Keratinocyte (primary cell): ENCODE data around the gene MGAT3. TPM values are rescaled to one million over a fixed set of nuclear protein-coding genes. Genes with fewer than 3 reads are reported as not detected.

Experiments used
- DNase-seq: peaks from one replicate; pipeline ENCODE4 v3.0.0-alpha.2; 2011; ENCODE audit warnings: low read depth, missing footprints, low spot score
- FAIRE-seq: peaks from 2 replicates; lab custom pipeline; 2011; peaks lifted over from hg19 to GRCh38; lab: Jason Lieb, UNC
- H2AFZ ChIP-seq: 2 replicates; pipeline ENCODE4 v1.6.0; 2012; ENCODE audit warnings: low read length, control low read depth, inconsistent platforms; ENCODE audit not compliant: control insufficient read depth
- H3K27ac ChIP-seq: 2 replicates; pipeline ENCODE4 v1.5.1; 2011; ENCODE audit warnings: low read length; ENCODE audit not compliant: control insufficient read depth, insufficient read depth
- H3K27me3 ChIP-seq: 3 replicates; pipeline ENCODE4 v1.6.0; 2011; ENCODE audit warnings: low read length; ENCODE audit not compliant: control insufficient read depth, insufficient read depth; ENCODE audit errors: extremely low read depth
- H3K36me3 ChIP-seq, 2 experiments: 2 replicates in 1 of 2; 3 replicates in 1 of 2; pipeline ENCODE4 v1.5.1; 2011; ENCODE audit warnings: low read length in 2 of 2, mild to moderate bottlenecking in 1 of 2; ENCODE audit not compliant: control insufficient read depth in 2 of 2, insufficient read depth in 2 of 2; ENCODE audit errors: extremely low read depth in 1 of 2
- H3K4me1 ChIP-seq: 3 replicates; pipeline ENCODE4 v1.5.1; 2011; ENCODE audit warnings: low read length; ENCODE audit not compliant: control insufficient read depth, insufficient read depth; ENCODE audit errors: extremely low read depth
- H3K4me2 ChIP-seq: 3 replicates; pipeline ENCODE4 v1.6.0; 2011; ENCODE audit warnings: low read depth, low read length; ENCODE audit not compliant: control insufficient read depth, insufficient read depth; ENCODE audit errors: extremely low read depth
- H3K4me3 ChIP-seq, 3 experiments: fragments of 200-600 bp in 1 of 3; sonication (generic) in 1 of 3; 2 replicates in 2 of 3; 3 replicates in 1 of 3; pipeline ENCODE4 v1.5.1; 2011 to 2016; ENCODE audit warnings: low read length in 3 of 3, mild to moderate bottlenecking in 3 of 3, control low read depth in 2 of 3, inconsistent platforms in 1 of 3, low read depth in 1 of 3, mixed read lengths in 1 of 3, mixed run types in 1 of 3, moderate library complexity in 1 of 3; ENCODE audit not compliant: control insufficient read depth in 2 of 3, insufficient read depth in 2 of 3; ENCODE audit errors: extremely low read depth in 1 of 3
- H3K79me2 ChIP-seq: 2 replicates; pipeline ENCODE4 v1.6.0; 2012; ENCODE audit warnings: low read length; ENCODE audit not compliant: control insufficient read depth, insufficient read depth
- H3K9ac ChIP-seq: 3 replicates; pipeline ENCODE4 v1.6.0; 2011; ENCODE audit warnings: low read length; ENCODE audit not compliant: control insufficient read depth, insufficient read depth; ENCODE audit errors: extremely low read depth
- H3K9me1 ChIP-seq: 3 replicates; pipeline ENCODE4 v1.6.0; 2011; ENCODE audit warnings: low read length; ENCODE audit not compliant: control insufficient read depth, insufficient read depth; ENCODE audit errors: extremely low read depth
- H3K9me3 ChIP-seq: 2 replicates; pipeline ENCODE4 v1.5.1; 2012; ENCODE audit warnings: low read depth, low read length; ENCODE audit not compliant: control insufficient read depth
- H4K20me1 ChIP-seq: 3 replicates; pipeline ENCODE4 v1.6.0; 2011; ENCODE audit warnings: low read length; ENCODE audit not compliant: control insufficient read depth, insufficient read depth; ENCODE audit errors: extremely low read depth
- EZH2 ChIP-seq: IDR thresholded peaks from one replicate; pipeline ENCODE4 v1.6.1; 2012; ENCODE audit warnings: inconsistent platforms, mild to moderate bottlenecking, low read length, moderate library complexity
- dilution Hi-C: fragments of 300-500 bp; cut with MboI; formaldehyde crosslinking; loops from one replicate; pipeline ENCODE4 v1.7.0; 2020; ENCODE audit warnings: low sequenced_read_pairs; ENCODE audit not compliant: extremely low pct_ligation_motif_present
- polyA plus RNA-seq, 5 experiments: library from polyadenylated mRNA; depleted of rRNA in 3 of 5; stranded (reverse) in 3 of 5; stranded (forward) in 1 of 5; unstranded in 1 of 5; fragments of >200 nt; gene quantifications; 1 replicate in 1 of 5; 2 replicates in 3 of 5; 3 replicates in 1 of 5; pipeline versions ENCODE4 v1.2.1 to v1.2.3, GENCODE V29; 2011 to 2012; ENCODE audit warnings: missing spikeins in 2 of 5, low read depth in 1 of 5, low replicate concordance in 1 of 5
- TF ChIP-seq, protein P1 (sequence below), 3 experiments: IDR thresholded peaks in 1 of 3; conservative IDR thresholded peaks in 1 of 3; optimal IDR thresholded peaks in 1 of 3; 2 replicates in 2 of 3; 3 replicates in 1 of 3; pipeline versions ENCODE3 to v1.5.1; 2011; ENCODE audit warnings: low read length in 3 of 3, mild to moderate bottlenecking in 3 of 3, moderate library complexity in 2 of 3, control low read depth in 1 of 3, inconsistent platforms in 1 of 3; ENCODE audit not compliant: insufficient read depth in 2 of 3; ENCODE audit errors: extremely low read depth in 1 of 3

The MGAT3 gene
- polyA plus RNA-seq, 1 donor (not counting 4 experiments of a cell fraction or from before 2014, with no cell fraction given), result not detected

DNA sequence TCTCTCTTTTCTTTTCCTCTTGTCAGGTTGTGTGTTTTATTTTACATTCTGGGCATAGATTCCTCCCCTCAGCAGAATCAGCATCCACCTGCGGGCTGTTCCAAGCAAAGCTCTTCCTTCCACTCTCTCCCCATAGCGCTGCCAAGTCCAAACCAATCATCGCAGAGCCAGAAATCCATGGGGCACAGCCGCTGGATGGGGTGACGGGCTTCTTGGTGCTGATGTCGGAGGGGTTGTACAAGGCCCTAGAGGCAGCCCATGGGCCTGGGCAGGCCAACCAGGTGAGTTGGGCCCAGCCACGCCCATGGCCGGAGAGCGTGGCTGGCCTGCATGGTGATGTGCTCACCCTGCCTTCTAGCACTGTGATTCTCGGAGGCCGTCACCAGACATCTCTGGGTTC lies 35.1 kb upstream of the MGAT3 start:
- no peaks in the 10 kb centered on the region for H3K79me2 ChIP-seq
- no peak overlapping the region for H3K4me2 ChIP-seq
- no peak overlapping the region for H3K27ac ChIP-seq
- no peaks in the 10 kb centered on the region for H3K9me3 ChIP-seq
- no peak overlapping the region for H3K9ac ChIP-seq
- dilution Hi-C loops, result no loop called here
- no peaks in the 10 kb centered on the region for H3K27me3 ChIP-seq
- no peak overlapping the region for H3K4me3 ChIP-seq
- no peaks in the 10 kb centered on the region for H4K20me1 ChIP-seq
- H2AFZ ChIP-seq, result no peak overlapping the region
- no peaks in the 10 kb centered on the region for H3K4me1 ChIP-seq
- DNase-seq (no peak), FAIRE-seq (no peak)
- peaks cover 29 to 31% of the 10 kb centered on the region in 2 experiments for H3K36me3 ChIP-seq
- H3K9me1 ChIP-seq, result peaks cover 2% of the 10 kb centered on the region
- no peak for TF ChIP-seq EZH2
- TF ChIP-seq, protein P1, sequence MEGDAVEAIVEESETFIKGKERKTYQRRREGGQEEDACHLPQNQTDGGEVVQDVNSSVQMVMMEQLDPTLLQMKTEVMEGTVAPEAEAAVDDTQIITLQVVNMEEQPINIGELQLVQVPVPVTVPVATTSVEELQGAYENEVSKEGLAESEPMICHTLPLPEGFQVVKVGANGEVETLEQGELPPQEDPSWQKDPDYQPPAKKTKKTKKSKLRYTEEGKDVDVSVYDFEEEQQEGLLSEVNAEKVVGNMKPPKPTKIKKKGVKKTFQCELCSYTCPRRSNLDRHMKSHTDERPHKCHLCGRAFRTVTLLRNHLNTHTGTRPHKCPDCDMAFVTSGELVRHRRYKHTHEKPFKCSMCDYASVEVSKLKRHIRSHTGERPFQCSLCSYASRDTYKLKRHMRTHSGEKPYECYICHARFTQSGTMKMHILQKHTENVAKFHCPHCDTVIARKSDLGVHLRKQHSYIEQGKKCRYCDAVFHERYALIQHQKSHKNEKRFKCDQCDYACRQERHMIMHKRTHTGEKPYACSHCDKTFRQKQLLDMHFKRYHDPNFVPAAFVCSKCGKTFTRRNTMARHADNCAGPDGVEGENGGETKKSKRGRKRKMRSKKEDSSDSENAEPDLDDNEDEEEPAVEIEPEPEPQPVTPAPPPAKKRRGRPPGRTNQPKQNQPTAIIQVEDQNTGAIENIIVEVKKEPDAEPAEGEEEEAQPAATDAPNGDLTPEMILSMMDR (optimal IDR thresholded peaks at IDR 0.05 in 1 of 3, IDR thresholded peaks at IDR 0.05 in 1 of 3, conservative IDR thresholded peaks at IDR 0.05 in 1 of 3; ENCODE audit: extremely low read depth in 1 of 3, insufficient read depth in 2 of 3, low read length in 3 of 3), result no peak

GRCh38 chr22:39422101-39422500 lies 34.7 kb upstream of the MGAT3 start:
- Histone ChIP-seq H3K9me3 (no peaks in the 10 kb centered on the region), H3K4me3 (no peak overlapping the region), H3K36me3 (peaks cover 27 to 28% of the 10 kb centered on the region in 2 experiments), H3K79me2 (no peaks in the 10 kb centered on the region), H3K4me1 (no peaks in the 10 kb centered on the region), H3K4me2 (no peak overlapping the region), H3K9ac (no peak overlapping the region), H3K27ac (no peak overlapping the region), H2AFZ (no peak overlapping the region), H4K20me1 (no peaks in the 10 kb centered on the region), H3K27me3 (no peaks in the 10 kb centered on the region), H3K9me1 (peaks cover 2% of the 10 kb centered on the region)
- dilution Hi-C loops, result no loop called here
- TF ChIP-seq, protein P1 (optimal IDR thresholded peaks at IDR 0.05 in 1 of 3, IDR thresholded peaks at IDR 0.05 in 1 of 3, conservative IDR thresholded peaks at IDR 0.05 in 1 of 3; ENCODE audit: extremely low read depth in 1 of 3, insufficient read depth in 2 of 3, low read length in 3 of 3), result no peak
- no peak for TF ChIP-seq EZH2
- DNase-seq (no peak), FAIRE-seq (no peak)
